Mesenchymal stem cell (in vitro differentiated cells and primary cell): Measurements from ENCODE around the gene CATSPER3.

Experiments used
- DNase-seq: peaks from one replicate; pipeline ENCODE4 v3.0.0-alpha.2; 2013
- H2AFZ ChIP-seq: one replicate; pipeline ENCODE4 v1.6.1; 2013; ENCODE audit warnings: low read depth, mild to moderate bottlenecking, control low read depth, inconsistent platforms, low read length, moderate library complexity
- H2AK5ac ChIP-seq: 2 replicates; pipeline ENCODE4 v1.6.1; 2013; ENCODE audit warnings: low read length, moderate library complexity, mild to moderate bottlenecking, inconsistent platforms; ENCODE audit not compliant: severe bottlenecking
- H2BK120ac ChIP-seq: one replicate; pipeline ENCODE4 v1.6.1; 2013; ENCODE audit warnings: low read depth, mild to moderate bottlenecking, inconsistent platforms, low read length, moderate library complexity
- H2BK12ac ChIP-seq, 2 experiments: one replicate each; pipeline ENCODE4 v1.6.1; 2013; ENCODE audit warnings: inconsistent platforms in 2 of 2, low read length in 2 of 2, mild to moderate bottlenecking in 2 of 2, moderate library complexity in 2 of 2, control low read depth in 1 of 2
- H2BK15ac ChIP-seq: one replicate; pipeline ENCODE4 v1.6.1; 2013; ENCODE audit warnings: mild to moderate bottlenecking, low read depth, inconsistent platforms; ENCODE audit not compliant: poor library complexity, severe bottlenecking
- H2BK5ac ChIP-seq: 2 replicates; pipeline ENCODE4 v1.6.1; 2013; ENCODE audit warnings: low read depth, mild to moderate bottlenecking, low read length, control low read depth, inconsistent platforms; ENCODE audit not compliant: poor library complexity, severe bottlenecking
- H3K14ac ChIP-seq, 2 experiments: one replicate each; pipeline ENCODE4 v1.6.1; 2013; ENCODE audit warnings: inconsistent platforms in 2 of 2, low read length in 2 of 2, control low read depth in 1 of 2, mild to moderate bottlenecking in 1 of 2, moderate library complexity in 1 of 2
- H3K18ac ChIP-seq, 2 experiments: one replicate each; pipeline ENCODE4 v1.6.1; 2013; ENCODE audit warnings: inconsistent platforms in 2 of 2, low read length in 2 of 2, control low read depth in 1 of 2, low read depth in 1 of 2, mild to moderate bottlenecking in 1 of 2
- H3K23ac ChIP-seq, 2 experiments: one replicate each; pipeline ENCODE4 v1.6.1; 2013; ENCODE audit warnings: inconsistent platforms in 2 of 2, low read length in 2 of 2, mild to moderate bottlenecking in 2 of 2, moderate library complexity in 2 of 2, control low read depth in 1 of 2
- H3K27ac ChIP-seq: 2 replicates; pipeline ENCODE4 v1.5.1; 2013; ENCODE audit warnings: mild to moderate bottlenecking, moderate library complexity, low read length, control low read depth, inconsistent platforms; ENCODE audit not compliant: poor library complexity, severe bottlenecking
- H3K27me3 ChIP-seq, 2 experiments: 2 replicates each; pipeline versions ENCODE4 v1.6.1 to v1.7.0; 2013; ENCODE audit warnings: low read length in 2 of 2, mild to moderate bottlenecking in 2 of 2, moderate library complexity in 2 of 2, control low read depth in 1 of 2, inconsistent platforms in 1 of 2; ENCODE audit not compliant: control insufficient read depth in 1 of 2, insufficient read depth in 1 of 2
- H3K36me3 ChIP-seq, 2 experiments: 2 replicates each; pipeline versions ENCODE4 v1.6.1 to v1.7.0; 2013; ENCODE audit warnings: low read length in 2 of 2, control low read depth in 1 of 2, inconsistent platforms in 1 of 2, low read depth in 1 of 2, mild to moderate bottlenecking in 1 of 2; ENCODE audit not compliant: insufficient read depth in 2 of 2, control insufficient read depth in 1 of 2
- H3K4ac ChIP-seq, 2 experiments: one replicate each; pipeline ENCODE4 v1.6.1; 2013; ENCODE audit warnings: inconsistent platforms in 2 of 2, low read length in 2 of 2, mild to moderate bottlenecking in 2 of 2, moderate library complexity in 2 of 2, control low read depth in 1 of 2, low read depth in 1 of 2
- H3K4me1 ChIP-seq: 2 replicates; pipeline ENCODE4 v1.6.1; 2013; ENCODE audit warnings: low read depth, low read length, control low read depth; ENCODE audit not compliant: control insufficient read depth, insufficient read depth
- H3K4me2 ChIP-seq: 2 replicates; pipeline ENCODE4 v1.6.1; 2013; ENCODE audit warnings: low read length, mild to moderate bottlenecking, inconsistent platforms; ENCODE audit not compliant: poor library complexity, severe bottlenecking
- H3K4me3 ChIP-seq, 2 experiments: 2 replicates each; pipeline versions ENCODE4 v1.5.1 to v1.7.0; 2013; ENCODE audit warnings: low read length in 2 of 2, mild to moderate bottlenecking in 2 of 2, control low read depth in 1 of 2, low read depth in 1 of 2; ENCODE audit not compliant: insufficient read depth in 1 of 2
- H3K79me1 ChIP-seq: replicated peaks from 2 replicates; pipeline ENCODE4 v1.6.1; 2013; ENCODE audit warnings: mild to moderate bottlenecking, control low read depth, low read length, inconsistent platforms; ENCODE audit not compliant: poor library complexity, severe bottlenecking
- H3K9ac ChIP-seq: 2 replicates; pipeline ENCODE4 v1.7.0; 2013; ENCODE audit warnings: mild to moderate bottlenecking, low read length, moderate library complexity
- H3K9me3 ChIP-seq: 2 replicates; pipeline ENCODE4 v1.7.0; 2013; ENCODE audit warnings: mild to moderate bottlenecking, low read length; ENCODE audit not compliant: control insufficient read depth
- H4K8ac ChIP-seq: one replicate; pipeline ENCODE4 v1.6.1; 2013; ENCODE audit warnings: inconsistent platforms, mild to moderate bottlenecking, low read length, moderate library complexity
- H4K91ac ChIP-seq: one replicate; pipeline ENCODE4 v1.6.1; 2013; ENCODE audit warnings: mild to moderate bottlenecking, low read length, inconsistent platforms
- WGBS: methylation state at CpG from one replicate; pipeline ENCODE4 v1.1.7; 2013; ENCODE audit warnings: mixed read lengths; 5-methylcytosine and 5-hydroxymethylcytosine counted together

CATSPER3 gene

GRCh38 chr5:135012033-135012588 lies 44.4 kb downstream of the CATSPER3 start:
- Histone ChIP-seq H3K4me3 (no peak overlapping the region), H2AFZ (no peak overlapping the region), H2BK5ac (no peak overlapping the region), H3K27me3 (peaks cover 0 to 16% of the 10 kb centered on the region in 2 experiments), H3K18ac (no peak overlapping the region), H2BK120ac (no peak overlapping the region), H3K27ac (no peak overlapping the region), H3K4ac (no peak overlapping the region), H3K36me3 (no peaks in the 10 kb centered on the region), H2BK12ac (no peak overlapping the region), H3K4me1 (no peaks in the 10 kb centered on the region), H3K4me2 (no peak overlapping the region), H4K8ac (no peak overlapping the region), H3K9me3 (no peaks in the 10 kb centered on the region), H3K9ac (no peak overlapping the region), H3K79me1 (no peaks in the 10 kb centered on the region), H3K14ac (no peak overlapping the region), H2BK15ac (no peak overlapping the region), H3K23ac (no peak overlapping the region), H2AK5ac (no peak overlapping the region), H4K91ac (no peak overlapping the region)
- WGBS = 85% methylated on average over 2 of the region's 2 CpGs
- no peak for DNase-seq

- Histone ChIP-seq H3K27me3 (peaks cover 0 to 16% of the 10 kb centered on the region in 2 experiments), H2AK5ac (no peak overlapping the region), H3K4me2 (no peak overlapping the region), H3K4me1 (no peaks in the 10 kb centered on the region), H3K14ac (no peak overlapping the region), H3K9me3 (no peaks in the 10 kb centered on the region), H4K8ac (no peak overlapping the region), H2BK5ac (no peak overlapping the region), H2BK120ac (no peak overlapping the region), H3K4me3 (no peak overlapping the region), H2BK15ac (no peak overlapping the region), H3K36me3 (no peaks in the 10 kb centered on the region), H3K23ac (no peak overlapping the region), H3K27ac (no peak overlapping the region), H3K79me1 (no peaks in the 10 kb centered on the region), H4K91ac (no peak overlapping the region), H2AFZ (no peak overlapping the region), H2BK12ac (no peak overlapping the region), H3K18ac (no peak overlapping the region), H3K4ac (no peak overlapping the region), H3K9ac (no peak overlapping the region)
- 100% methylated on average over 4 of the region's 5 CpGs for WGBS
- no peak for DNase-seq
Measured at GRCh38 chr5:135012951-135013391, 45.3 kb downstream of the CATSPER3 start.

GRCh38 chr5:135013445-135013844 lies 45.7 kb downstream of the CATSPER3 start:
- Histone ChIP-seq H3K4ac (no peak overlapping the region), H2AK5ac (no peak overlapping the region), H2BK5ac (no peak overlapping the region), H3K27me3 (peaks cover 0 to 19% of the 10 kb centered on the region in 2 experiments), H2BK15ac (no peak overlapping the region), H4K8ac (no peak overlapping the region), H3K27ac (no peak overlapping the region), H3K36me3 (no peaks in the 10 kb centered on the region), H3K23ac (no peak overlapping the region), H3K14ac (no peak overlapping the region), H2AFZ (no peak overlapping the region), H3K4me2 (no peak overlapping the region), H3K4me3 (no peak overlapping the region), H3K79me1 (no peaks in the 10 kb centered on the region), H4K91ac (no peak overlapping the region), H3K18ac (no peak overlapping the region), H3K9me3 (no peaks in the 10 kb centered on the region), H3K4me1 (no peaks in the 10 kb centered on the region), H2BK12ac (no peak overlapping the region), H2BK120ac (no peak overlapping the region), H3K9ac (no peak overlapping the region)
- no peak for DNase-seq
- WGBS = 95% methylated on average over 7 of the region's 7 CpGs

GRCh38 chr5:135013947-135014570 lies 46.4 kb downstream of the CATSPER3 start:
- Histone ChIP-seq H3K27me3 (peaks cover 0 to 20% of the 10 kb centered on the region in 2 experiments), H4K91ac (no peak overlapping the region), H3K27ac (no peak overlapping the region), H2BK5ac (no peak overlapping the region), H2BK120ac (no peak overlapping the region), H3K36me3 (no peaks in the 10 kb centered on the region), H3K18ac (no peak overlapping the region), H3K9ac (no peak overlapping the region), H2BK15ac (no peak overlapping the region), H3K4me1 (no peaks in the 10 kb centered on the region), H3K4me3 (no peak overlapping the region), H3K4me2 (no peak overlapping the region), H4K8ac (no peak overlapping the region), H2AK5ac (no peak overlapping the region), H3K23ac (no peak overlapping the region), H3K4ac (no peak overlapping the region), H3K14ac (no peak overlapping the region), H3K9me3 (no peaks in the 10 kb centered on the region), H2AFZ (no peak overlapping the region), H3K79me1 (no peaks in the 10 kb centered on the region), H2BK12ac (no peak overlapping the region)
- no peak for DNase-seq
- WGBS = 82% methylated on average over 10 of the region's 10 CpGs
